ENCODE measurements around the gene RBP3.

- TF ChIP-seq CTCF (IDR thresholded peaks at IDR 0.05; ENCODE audit: low read depth, low read length, poor library complexity, severe bottlenecking) (no peak), EZH2phosphoT487 (IDR thresholded peaks at IDR 0.05; ENCODE audit: borderline replicate concordance, low read length) (no peak)
Measured at GRCh38 chr10:47332946-47333345, 15.2 kb upstream of the RBP3 start.

Measured in DOHH2 (cell line).